HG02642 (cell line): ENCODE measurements around the gene SCRN1.
"Not testable (repeated sequence)": the region's sequence is repeated elsewhere in the genome, so short reads cannot be mapped to it uniquely, and the experiment has no call there.

Experiments used
- ATAC-seq: cut with Tn5 transposase; IDR thresholded peaks from one replicate; pipeline ENCODE4 v1.9.1; 2021; ENCODE audit warnings: mild to moderate bottlenecking; ENCODE audit not compliant: unreplicated experiment, poor library complexity

Gene SCRN1

DNA sequence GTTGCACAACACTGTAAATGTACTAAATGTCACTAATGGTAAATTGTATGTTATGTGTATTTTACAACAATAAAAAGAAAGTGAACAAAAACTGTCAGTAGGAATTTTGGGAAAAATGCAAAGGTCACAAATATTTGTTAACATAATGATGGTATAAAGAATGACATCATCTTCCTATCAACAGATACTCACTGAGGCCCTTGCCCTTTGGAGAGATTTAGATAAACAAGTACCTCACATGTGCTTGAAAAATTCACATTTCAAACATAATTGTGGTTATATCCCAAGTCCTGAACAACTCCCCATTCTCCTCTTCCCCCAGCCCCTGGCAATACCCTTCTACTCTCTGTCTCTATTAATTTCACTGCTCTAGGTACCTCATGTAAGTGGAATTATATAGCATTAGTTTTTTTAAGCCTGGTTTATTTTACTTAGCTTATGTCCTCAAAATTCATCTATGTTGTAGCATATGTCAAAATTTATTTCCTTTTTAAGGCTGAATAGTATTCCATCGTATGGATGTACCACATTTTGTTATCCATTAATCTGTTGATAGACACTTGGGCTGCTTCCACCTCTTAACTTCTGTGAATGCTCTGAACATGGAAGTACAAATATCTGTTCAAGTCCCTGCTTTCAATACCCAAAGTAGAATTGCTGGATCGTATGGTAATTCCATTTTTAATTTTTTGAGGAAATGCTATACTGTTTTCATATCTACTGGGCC, 92.8 kb downstream of the SCRN1 start:
- no peak for ATAC-seq

DNA sequence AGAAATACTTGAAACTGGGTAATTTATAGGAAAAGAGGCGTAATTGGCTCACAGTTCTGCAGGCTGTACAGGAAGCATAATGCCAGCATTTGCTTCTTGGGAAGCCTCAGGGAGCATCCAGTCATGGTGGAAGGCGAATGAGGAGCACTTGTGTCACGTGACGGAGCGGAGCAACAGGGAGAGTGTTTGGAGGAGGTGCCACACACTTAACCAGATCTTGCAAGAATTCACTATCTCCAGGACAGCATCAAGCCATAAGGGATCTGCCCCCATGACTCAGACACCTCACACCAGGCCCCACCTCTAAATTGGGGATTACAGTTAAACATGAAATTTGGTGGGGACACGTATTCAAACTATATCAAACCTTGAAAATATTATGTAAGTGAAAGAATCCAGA, 94.0 kb downstream of the SCRN1 start:
- ATAC-seq, result no peak

DNA sequence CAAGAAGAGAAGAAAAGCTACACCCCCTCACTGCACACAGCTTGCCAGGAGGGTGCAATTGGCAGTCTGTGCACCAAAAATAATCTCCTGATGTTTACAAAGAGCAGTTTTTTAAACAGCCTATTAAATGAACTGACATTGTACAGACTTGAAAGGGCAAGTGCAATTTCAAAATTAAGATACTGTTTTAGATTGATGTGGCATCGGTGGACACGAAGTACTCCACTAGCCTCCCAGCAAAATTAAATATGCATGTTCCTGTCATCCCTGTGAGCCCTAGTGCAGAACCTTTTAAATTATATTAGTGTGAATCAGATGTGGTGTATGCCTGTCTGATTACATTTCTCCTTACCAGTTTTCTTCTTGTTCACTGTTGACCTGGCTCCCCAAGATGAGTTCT, 95.3 kb downstream of the SCRN1 start:
- no peak for ATAC-seq

DNA sequence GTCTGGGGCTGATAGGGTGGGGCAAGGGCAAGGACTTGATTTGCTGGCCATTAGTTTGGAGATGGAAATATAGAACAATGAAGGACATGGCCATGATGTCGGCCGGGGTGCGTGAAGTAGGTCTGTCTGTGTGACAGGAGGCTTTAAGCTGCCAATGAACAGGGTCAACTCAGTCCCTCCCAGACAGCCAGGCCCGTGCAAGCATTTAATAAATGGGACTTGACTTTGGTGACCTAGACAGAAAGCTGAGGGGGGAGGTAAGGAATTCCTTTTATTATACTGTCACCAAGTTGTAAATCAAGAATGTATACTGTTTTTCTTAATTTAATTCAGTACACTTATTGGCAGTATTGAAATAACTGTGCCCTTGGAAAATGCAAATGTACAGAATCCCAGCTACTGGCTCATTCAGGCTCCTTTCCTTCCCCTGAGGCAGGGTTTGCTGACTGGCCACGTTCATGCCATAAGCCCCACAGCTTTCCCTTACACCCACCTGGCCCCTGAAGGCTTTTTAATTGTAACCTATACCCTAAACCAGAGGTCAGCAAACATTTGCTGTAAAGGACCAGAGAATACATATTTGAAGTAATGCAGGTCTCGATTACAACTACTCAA, 96.1 kb downstream of the SCRN1 start:
- no peak for ATAC-seq

DNA sequence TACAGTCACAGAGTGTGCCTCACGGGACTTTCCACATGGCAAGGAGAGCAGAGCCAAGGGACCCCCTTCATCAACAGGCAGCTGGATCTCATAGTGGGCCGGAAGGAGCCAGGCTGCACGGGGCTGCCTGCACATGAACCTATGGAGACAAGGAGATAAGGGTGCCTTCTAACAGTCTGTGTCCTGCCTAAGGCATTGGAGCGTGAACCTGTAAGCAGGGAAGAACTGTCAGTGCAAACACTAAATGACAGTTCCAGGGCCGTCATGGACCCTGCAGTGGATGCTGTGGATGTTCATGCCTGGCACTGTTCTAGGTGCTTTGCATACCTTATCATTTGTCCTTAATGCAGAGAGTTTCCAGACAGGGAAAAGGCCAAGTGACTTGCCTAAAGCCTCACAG, 97.4 kb downstream of the SCRN1 start:
- ATAC-seq, result no peak

DNA sequence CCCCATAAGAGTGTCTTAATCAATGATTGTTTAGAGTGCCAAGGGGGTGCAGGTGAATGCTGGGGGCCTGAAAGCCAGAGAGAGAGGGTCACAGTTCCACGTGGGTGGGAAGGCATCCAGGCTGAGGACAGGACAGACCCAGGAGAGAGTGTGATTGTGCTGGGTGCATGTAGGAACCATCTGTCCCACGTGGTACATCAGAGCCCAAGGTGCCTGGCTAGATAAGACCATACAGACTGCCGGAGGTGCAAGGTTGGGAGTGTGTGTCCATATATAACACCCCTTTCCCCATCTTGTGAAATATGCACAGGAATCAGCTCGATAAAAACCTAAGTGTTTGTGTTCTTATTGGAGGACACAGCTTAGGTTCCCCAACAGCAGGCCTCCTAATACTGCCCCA, 97.8 kb downstream of the SCRN1 start:
- ATAC-seq, result no peak

DNA sequence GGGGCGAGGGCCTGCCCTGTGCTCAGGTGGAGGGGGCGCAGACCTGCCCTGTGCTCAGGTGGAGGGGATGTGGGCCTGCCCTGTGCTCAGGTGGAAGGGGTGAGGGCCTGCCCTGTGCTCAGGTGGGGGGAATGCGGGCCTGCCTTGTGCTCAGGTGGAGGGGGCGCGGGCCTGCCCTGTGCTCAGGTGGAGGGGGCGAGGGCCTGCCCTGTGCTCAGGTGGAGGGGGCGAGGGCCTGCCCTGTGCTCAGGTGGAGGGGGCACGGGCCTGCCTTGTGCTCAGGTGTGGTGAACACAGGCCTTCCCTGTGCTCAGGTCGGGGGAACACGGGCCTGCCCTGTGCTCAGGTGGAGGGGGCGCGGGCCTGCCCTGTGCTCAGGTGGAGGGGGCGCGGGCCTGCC, 98.8 kb downstream of the SCRN1 start:
- not testable (repeated sequence) for ATAC-seq

DNA sequence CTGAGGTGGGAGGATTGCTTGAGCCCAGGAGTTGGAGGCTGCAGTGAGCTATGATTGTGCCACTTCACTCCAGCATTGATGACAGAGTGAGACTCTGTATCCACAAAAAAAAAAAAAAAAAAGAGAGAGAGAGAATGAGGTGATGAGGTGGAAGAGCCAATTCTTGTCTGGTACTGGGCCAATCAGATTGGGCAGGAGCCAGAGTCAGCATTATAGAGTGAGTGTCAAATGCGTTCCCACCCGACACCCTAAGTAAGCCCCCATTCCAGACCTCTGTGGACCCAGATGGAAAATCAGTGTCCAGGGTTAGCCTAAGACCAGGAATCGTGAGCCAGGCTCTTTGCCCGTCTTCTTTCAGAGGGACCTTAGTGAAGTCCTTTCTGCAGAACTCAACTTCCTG, 99.3 kb downstream of the SCRN1 start:
- ATAC-seq, result no peak

DNA sequence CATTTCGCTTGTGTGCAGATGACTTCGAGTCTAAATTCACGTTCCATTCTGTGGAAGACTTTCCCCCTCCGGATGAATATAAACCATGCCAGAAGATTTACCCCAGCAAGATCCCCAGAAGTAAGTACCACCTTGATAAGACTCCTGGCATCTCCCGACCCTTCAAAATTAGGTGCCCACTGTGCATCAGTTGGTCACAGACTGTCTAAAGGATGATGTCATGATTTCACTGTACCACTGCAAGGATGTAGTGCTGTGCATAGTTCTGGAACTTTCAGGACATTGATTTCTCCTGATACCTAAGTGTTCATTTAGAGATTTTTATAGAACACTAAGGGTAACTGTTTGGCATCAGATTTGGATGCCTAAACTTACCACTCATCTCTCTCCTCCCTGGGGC, 100.3 kb downstream of the SCRN1 start:
- no peak for ATAC-seq

DNA sequence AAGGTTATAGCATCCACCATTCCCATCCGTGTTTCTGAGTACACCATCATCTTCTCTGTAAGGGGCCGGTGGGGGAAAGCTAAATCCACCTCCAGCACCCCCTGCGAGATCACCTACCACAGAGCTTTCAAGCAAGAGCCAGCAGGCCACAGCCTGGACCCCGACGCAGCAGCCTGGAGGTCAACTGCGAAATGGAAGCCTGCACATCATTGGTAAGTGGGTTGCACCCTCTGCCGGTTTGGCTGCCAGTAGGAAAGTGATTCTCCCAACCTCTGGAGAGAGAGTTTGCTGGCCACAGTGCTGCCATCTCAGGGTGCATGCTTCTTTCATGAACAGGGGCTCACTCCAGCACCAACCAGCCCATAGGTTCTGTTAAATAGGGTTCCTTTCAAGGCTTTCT, 101.6 kb downstream of the SCRN1 start:
- no peak for ATAC-seq

DNA sequence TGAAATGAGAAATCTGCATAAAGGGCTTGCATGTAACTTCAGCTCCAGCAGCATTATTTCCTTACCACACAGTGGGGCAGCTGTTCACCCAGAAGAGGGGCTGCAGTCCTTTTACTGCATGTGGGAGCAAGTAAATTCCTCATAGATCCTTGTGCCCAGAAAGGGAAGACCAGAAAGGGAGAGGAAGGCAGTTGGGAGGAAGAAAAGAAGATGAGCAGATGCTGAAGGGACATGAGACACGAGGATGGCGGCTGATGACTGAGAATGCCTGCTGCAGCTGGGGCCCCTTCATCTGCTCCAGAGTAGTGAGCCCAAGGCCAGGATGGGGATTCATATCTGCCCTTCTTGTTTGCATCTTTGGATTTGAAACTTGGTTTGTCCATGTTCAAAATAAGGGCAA, 102.8 kb downstream of the SCRN1 start:
- ATAC-seq, result no peak

DNA sequence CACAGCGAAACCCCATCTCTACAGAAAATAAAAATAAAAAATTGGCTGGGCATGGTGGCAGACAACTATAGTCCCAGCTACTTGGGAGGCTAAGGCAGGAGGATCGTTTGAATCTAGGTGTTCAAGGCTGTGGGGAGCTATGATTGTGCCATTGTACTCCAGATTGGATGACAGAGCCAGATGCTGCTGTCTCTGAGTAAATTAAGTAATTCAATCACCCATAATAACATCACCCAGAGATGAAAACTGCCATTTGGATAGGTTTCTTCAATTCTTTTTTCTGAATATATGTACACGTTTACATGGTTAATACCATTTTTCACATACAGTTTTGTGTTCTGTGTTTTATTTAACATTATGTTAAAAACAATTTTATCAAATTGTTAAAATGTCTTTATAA, 104.0 kb downstream of the SCRN1 start:
- no peak for ATAC-seq

DNA sequence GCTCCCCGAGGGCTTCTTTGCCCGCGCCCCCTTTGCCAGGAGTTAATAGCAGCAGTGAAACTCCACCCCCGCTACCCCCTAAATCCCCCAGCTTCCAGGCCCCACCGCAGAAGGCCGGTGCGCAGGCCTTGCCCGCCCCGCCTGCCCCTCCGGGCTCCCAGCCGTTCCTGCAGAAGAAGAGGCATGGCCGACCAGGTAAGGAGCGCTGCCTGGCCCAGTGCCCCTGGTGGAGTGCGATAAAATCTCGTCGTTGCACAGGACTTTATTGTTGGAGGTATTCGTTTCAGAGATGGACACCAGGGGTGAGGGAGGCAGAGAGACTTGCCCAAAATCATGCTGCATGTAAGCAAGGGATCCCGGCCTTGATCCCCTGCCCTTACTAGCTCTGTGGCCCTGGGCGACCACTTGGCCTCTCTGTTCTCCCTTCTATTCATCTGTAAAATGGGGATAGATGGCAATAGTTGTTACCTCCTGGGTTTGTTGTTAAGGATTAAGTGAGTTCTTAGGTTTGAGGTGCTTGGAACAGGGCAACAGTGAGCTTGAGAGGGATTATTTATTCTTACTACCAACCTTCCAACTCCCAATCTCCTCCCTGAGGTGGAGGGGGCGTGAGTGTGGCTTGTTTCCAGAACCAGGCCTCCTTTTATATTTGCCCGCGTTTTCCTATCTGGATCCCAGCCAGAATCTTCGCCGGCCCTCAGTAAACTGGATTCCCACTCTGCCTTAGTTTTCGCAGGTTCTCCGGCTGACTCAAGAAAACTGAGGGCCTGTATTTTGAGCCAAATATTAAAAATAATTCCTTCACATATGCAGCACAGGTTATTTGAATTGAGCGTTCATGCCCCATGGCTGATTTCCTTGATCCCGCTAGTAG, 105.0 kb downstream of the SCRN1 start:
- no peak for ATAC-seq

DNA sequence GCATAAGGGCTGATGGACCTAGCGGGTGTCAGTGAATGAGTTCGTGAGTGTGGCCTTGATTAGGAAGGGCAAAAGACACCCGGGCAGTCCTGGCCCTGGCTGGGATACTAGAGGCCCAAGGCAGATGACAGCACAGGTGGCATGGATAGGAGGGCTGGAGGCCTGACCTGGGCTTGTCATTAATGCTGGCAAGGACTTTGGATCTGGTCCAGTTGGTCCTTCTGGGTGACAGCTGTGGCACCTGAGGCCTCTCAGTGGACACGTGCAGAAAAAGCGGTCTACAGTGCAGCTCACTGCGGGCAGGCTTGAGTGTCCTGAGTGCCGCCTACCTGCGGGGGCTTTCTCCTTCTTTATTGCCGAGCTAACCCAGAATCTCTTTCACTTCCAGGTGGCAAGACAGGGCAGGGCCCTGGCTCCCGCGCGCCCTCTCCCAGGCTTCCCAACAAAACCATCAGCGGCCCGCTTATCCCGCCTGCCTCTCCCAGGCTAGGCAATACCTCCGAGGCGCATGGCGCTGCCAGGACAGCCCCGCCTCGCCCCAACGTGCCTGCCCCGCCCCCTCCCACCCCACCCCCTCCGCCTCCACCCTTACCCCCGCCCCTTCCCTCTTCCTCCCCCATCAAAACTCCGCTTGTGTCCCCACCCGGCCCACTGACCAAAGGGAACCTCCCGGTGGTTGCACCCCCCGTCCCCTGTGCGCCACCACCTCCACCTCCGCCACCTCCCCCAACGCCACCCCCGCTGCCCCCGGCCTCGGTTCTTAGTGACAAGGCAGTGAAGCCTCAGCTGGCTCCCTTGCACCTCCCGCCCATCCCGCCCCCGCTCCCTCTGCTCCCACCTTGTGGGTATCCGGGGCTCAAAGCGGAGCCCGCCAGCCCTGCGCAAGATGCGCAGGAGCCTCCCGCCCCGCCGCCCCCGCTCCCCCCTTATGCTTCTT, 105.9 kb downstream of the SCRN1 start:
- ATAC-seq, result no peak

DNA sequence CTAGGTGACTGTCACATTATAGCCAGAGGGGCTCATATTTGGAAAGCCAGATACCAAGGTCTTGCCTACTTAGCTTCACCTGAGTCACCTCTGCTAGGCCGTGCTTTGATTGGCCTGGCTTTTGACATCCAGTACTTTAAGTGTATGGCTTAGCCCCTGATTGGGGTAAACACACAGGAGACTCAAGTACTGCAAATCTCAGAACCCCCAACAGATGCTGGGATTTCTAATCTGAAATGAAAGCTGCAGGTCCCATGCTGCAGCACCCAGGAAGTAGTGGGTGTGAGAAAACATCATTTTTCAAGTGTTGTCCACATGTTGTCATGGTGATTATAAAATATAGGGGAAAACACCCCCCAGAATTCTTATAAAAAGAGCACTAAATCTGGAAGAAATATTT, 107.1 kb downstream of the SCRN1 start:
- no peak for ATAC-seq

DNA sequence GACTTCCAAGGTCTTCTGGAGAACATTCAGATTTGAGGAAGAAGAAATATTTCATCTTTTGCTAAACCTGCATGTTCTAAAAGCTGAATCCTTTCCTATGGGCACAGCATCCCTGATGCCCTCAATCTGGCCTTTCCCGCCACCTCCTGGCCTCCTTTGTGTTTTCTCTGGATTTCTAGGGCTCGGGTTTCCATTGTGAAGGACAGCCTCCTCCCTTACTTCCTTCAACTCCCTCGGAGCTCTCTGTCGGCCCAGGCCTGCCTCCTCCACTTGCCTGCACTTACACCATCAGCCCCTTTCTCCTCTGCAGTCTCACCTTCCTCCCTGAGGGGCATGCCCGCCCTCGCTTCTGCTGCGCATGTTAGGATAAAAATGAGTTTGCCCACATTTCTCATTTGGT, 107.9 kb downstream of the SCRN1 start:
- no peak for ATAC-seq

DNA sequence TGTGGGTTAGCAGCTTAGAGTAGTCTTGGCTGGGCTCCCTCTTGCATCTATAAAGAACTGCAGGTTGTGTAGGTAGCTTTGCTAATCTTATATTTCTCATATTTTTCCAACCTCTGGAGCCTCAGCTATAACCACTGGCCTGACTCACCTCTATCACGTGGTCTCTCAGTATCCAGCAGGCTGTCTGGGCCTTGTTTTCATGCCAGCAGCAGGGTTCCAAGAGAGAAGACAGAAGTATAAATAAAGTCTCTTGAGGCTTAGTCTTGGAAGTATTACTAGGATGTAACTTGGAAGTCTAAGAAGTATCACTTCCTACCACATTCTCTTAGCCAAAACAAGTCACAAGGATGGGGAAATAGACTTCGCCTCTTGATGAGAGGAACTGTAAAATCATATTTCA, 110.0 kb downstream of the SCRN1 start:
- no peak for ATAC-seq

DNA sequence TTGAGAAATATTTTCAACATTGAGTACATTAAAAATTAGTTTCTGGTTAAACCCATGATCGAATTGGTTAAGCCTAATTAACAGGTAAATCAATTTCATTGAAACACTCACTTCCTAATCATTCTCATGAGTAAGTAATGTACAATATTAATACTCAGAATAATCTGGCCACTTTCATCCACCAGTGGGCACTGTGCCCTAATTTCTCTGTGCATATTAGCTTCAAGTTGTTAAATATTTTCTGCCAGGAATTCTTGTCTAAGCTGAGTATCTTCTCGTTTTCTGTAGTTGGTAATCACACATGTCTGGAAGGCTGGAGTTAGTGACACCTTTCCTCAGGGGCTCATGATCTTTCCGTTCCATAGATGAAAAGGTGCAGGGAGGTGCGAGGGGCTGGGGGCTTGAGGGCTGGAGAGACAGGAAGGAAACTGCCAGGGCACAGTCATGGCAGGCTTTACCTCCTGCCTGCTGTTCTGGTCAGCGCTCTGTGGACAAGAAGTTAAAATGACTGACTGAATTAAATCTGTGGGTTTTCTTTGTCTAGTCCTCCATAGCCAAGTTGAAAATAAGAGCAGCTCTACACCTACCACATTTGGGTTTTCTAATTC, 111.4 kb downstream of the SCRN1 start:
- no peak for ATAC-seq

DNA sequence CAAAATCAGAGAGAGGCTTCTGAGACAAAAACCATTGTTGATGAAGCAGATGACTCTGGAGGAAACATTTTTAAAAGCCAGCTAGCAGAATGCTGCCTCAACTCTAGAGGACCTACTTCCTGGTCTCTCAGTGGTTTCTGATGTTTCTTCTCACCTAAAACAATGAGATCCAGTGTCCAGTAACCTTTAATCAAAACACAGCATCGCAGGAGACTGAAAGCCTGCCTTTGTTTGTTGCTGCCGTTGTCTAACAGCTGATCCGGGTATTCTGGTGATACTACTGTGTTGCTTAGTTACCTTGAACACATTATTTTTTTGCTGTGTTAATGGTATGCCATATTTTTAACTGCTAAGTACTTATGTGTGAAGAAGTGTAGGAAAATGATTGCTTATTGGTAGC, 112.4 kb downstream of the SCRN1 start:
- no peak for ATAC-seq

DNA sequence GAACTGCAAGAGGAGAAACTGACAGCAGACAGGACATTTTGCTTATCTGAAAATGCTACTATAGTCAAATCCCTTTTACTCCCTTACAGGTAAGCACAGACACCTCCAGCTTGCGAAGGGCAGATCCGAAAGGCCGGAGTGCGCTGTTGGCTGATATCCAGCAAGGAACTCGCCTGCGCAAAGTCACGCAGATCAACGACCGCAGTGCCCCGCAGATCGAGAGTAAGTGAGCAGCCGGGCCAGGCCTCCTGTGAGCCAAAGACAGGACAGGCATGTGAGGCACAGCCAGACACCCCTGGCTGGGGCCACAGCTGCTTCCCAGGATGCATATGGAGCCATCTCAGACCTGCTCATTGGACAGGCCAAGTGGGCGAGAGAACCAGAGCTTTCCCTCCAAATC, 113.9 kb downstream of the SCRN1 start:
- no peak for ATAC-seq
